ENCODE measurements around the gene LARGE1. TPM values are rescaled to one million over a fixed set of nuclear protein-coding genes. Genes with fewer than 3 reads are reported as not detected.

LARGE1 gene
- total and polyA plus RNA-seq, 2 of the 4 experiments (the other 2 are of a cell fraction) = 6.2 to 12.4 TPM

GRCh38 chr22:33404723-33405122, 515.6 kb downstream of the LARGE1 start:
- no peak overlapping the region for H2AFZ ChIP-seq (replicated peaks; ENCODE audit: low read length, poor library complexity)
- H4K8ac ChIP-seq (ENCODE audit: low read depth in 2 of 2, low read length in 2 of 2) = no peak overlapping the region
- H3K18ac ChIP-seq (ENCODE audit: low read depth, low read length) = no peak overlapping the region
- H3K27me3 ChIP-seq (ENCODE audit: control insufficient read depth, insufficient read depth, low read length) = no peaks in the 10 kb centered on the region
- DNase-seq = no peak
- H3K14ac ChIP-seq (replicated peaks; ENCODE audit: low read depth, low read length) = no peak overlapping the region
- TF ChIP-seq CTCF (conservative IDR thresholded peaks at IDR 0.05; ENCODE audit: low read depth, low read length) (no peak), BHLHE40 (IDR thresholded peaks at IDR 0.05; ENCODE audit: low read depth, low read length) (no peak), RCOR1 (IDR thresholded peaks at IDR 0.05; ENCODE audit: insufficient replicate concordance, low read length) (no peak), FOS (IDR thresholded peaks at IDR 0.05; ENCODE audit: low read depth, low read length) (no peak), MAFK (IDR thresholded peaks at IDR 0.05; ENCODE audit: low read depth, low read length) (no peak), MAZ (IDR thresholded peaks at IDR 0.05; ENCODE audit: borderline replicate concordance, low read depth, low read length) (no peak)
- H2BK20ac ChIP-seq (ENCODE audit: low read depth, low read length) = no peak overlapping the region
- no peak overlapping the region for H3K4me3 ChIP-seq (ENCODE audit: insufficient read depth, low read depth, low read length)
- in situ Hi-C loops (cut with MboI; ENCODE audit: low sequenced_read_pairs) = no loop called here
- intact Hi-C loops (cut with micrococcal nuclease) = no loop called here
- H3K56ac ChIP-seq (ENCODE audit: extremely low read depth, insufficient read depth, low read length) = no peak overlapping the region
- H3K23ac ChIP-seq (ENCODE audit: low read depth, low read length) = no peak overlapping the region
- no peak overlapping the region for H2AK5ac ChIP-seq (ENCODE audit: low read depth, low read length)
- H2BK5ac ChIP-seq (ENCODE audit: low read depth, low read length, poor library complexity, severe bottlenecking) = no peak overlapping the region
- H2BK15ac ChIP-seq (ENCODE audit: low read depth, low read length) = no peak overlapping the region
- no peak overlapping the region for H3K4ac ChIP-seq (ENCODE audit: low read depth, low read length)
- 0 out of 2 replicates have a peak, but pooled peaks cover 3% of the 10 kb centered on the region for H3K9me1 ChIP-seq (ENCODE audit: insufficient read depth, low read length)
- H3K27ac ChIP-seq (ENCODE audit: insufficient read depth, low read length) = no peak overlapping the region
- POLR2A ChIA-PET (ENCODE audit: unreplicated experiment) = no interaction called here
- WGBS, 2 experiments (ENCODE audit: extremely low coverage in 2 of 2, insufficient read length in 1 of 2) = no CpG with 5 or more reads among the region's 3 CpGs
- no peaks in the 10 kb centered on the region for H3K79me1 ChIP-seq (ENCODE audit: low read depth in 1 of 2, low read length in 2 of 2)
- H3K36me3 ChIP-seq (ENCODE audit: control insufficient read depth, insufficient read depth, low read length) = no peaks in the 10 kb centered on the region; the same call in 1 of the 2 replicates
- no peak overlapping the region for H2AK9ac ChIP-seq (replicated peaks; ENCODE audit: low read depth, low read length, poor library complexity)
- no peaks in the 10 kb centered on the region for H4K20me1 ChIP-seq (ENCODE audit: insufficient read depth, low read length)
- CTCF ChIA-PET = no interaction called here
- BruUV-seq (replicated peaks) = no TSS peak
- H3K9me3 ChIP-seq (ENCODE audit: control insufficient read depth, insufficient read depth, low read length) = no peaks in the 10 kb centered on the region
- no peak overlapping the region for H3K9ac ChIP-seq (ENCODE audit: low read depth, low read length)
- no peak overlapping the region for H4K91ac ChIP-seq (ENCODE audit: insufficient read depth, low read depth, low read length)
- no peak overlapping the region for H2BK120ac ChIP-seq (ENCODE audit: low read depth, low read length)
- no peak overlapping the region for H4K5ac ChIP-seq (ENCODE audit: low read depth, low read length)
- peaks cover 7% of the 10 kb centered on the region for H3K4me1 ChIP-seq (ENCODE audit: control insufficient read depth, insufficient read depth, low read length)
- no peak overlapping the region for H3K4me2 ChIP-seq (ENCODE audit: low read depth, low read length)
- dilution Hi-C loops (cut with HindIII; ENCODE audit: low sequenced_read_pairs, unreplicated experiment) = no loop called here
- ATAC-seq (ENCODE audit: low read depth) = no peak

Measured in IMR-90 (cell line).